ENCODE measurements around the gene TRPM3. TPM values are rescaled to one million over a fixed set of nuclear protein-coding genes. Genes with fewer than 3 reads are reported as not detected.

Gene TRPM3
- total RNA-seq, 1 donor from 2014 or later, result 0.25 TPM

GRCh38 chr9:70951749-70952727 is 169.4 kb downstream of the TRPM3 start:
- DNase-seq (ENCODE audit: extremely low spot score in 2 of 2), result no peak
- no peaks in the 10 kb centered on the region for H3K27me3 ChIP-seq
- no peak for TF ChIP-seq CTCF (IDR thresholded peaks at IDR 0.05)
- no peak for TF ChIP-seq POLR2A (IDR thresholded peaks at IDR 0.05)
- TF ChIP-seq POLR2AphosphoS5 (IDR thresholded peaks at IDR 0.05; ENCODE audit: insufficient read depth in 1 of 2, low read depth in 1 of 2), result no peak
- no peaks in the 10 kb centered on the region for H3K4me1 ChIP-seq
- H3K4me3 ChIP-seq, result no peak overlapping the region
- H3K9me3 ChIP-seq, result no peaks in the 10 kb centered on the region
- H3K36me3 ChIP-seq, result no peaks in the 10 kb centered on the region
- intact Hi-C loops (cut with DNase I), result no loop called here
- no peak overlapping the region for H3K27ac ChIP-seq

- H3K36me3 ChIP-seq, result no peaks in the 10 kb centered on the region
- no peak for TF ChIP-seq POLR2A (IDR thresholded peaks at IDR 0.05)
- no peak for TF ChIP-seq POLR2AphosphoS5 (IDR thresholded peaks at IDR 0.05; ENCODE audit: insufficient read depth in 1 of 2, low read depth in 1 of 2)
- no peak for TF ChIP-seq CTCF (IDR thresholded peaks at IDR 0.05)
- no peaks in the 10 kb centered on the region for H3K4me1 ChIP-seq
- no peak overlapping the region for H3K27ac ChIP-seq
- no peak overlapping the region for H3K4me3 ChIP-seq
- H3K27me3 ChIP-seq, result no peaks in the 10 kb centered on the region
- no peaks in the 10 kb centered on the region for H3K9me3 ChIP-seq
- intact Hi-C loops (cut with DNase I), result no loop called here
- no peak for DNase-seq (ENCODE audit: extremely low spot score in 2 of 2)
These were observed 171.2 kb downstream of the TRPM3 start for GRCh38 chr9:70950270-70950669.

- TF ChIP-seq POLR2A (IDR thresholded peaks at IDR 0.05) (no peak), POLR2AphosphoS5 (IDR thresholded peaks at IDR 0.05; ENCODE audit: insufficient read depth in 1 of 2, low read depth in 1 of 2) (no peak), CTCF (IDR thresholded peaks at IDR 0.05) (no peak)
- H3K36me3 ChIP-seq, result no peaks in the 10 kb centered on the region
- H3K4me3 ChIP-seq, result no peak overlapping the region
- no peaks in the 10 kb centered on the region for H3K9me3 ChIP-seq
- no peak for DNase-seq (ENCODE audit: extremely low spot score in 2 of 2)
- no peaks in the 10 kb centered on the region for H3K27me3 ChIP-seq
- no peaks in the 10 kb centered on the region for H3K4me1 ChIP-seq
- H3K27ac ChIP-seq, result no peak overlapping the region
- intact Hi-C loops (cut with DNase I), result no loop called here
These were observed 172.2 kb downstream of the TRPM3 start for GRCh38 chr9:70949239-70949638.

GRCh38 chr9:70948744-70949143 is 172.7 kb downstream of the TRPM3 start:
- no peak for TF ChIP-seq POLR2AphosphoS5 (IDR thresholded peaks at IDR 0.05; ENCODE audit: insufficient read depth in 1 of 2, low read depth in 1 of 2)
- no peak for TF ChIP-seq CTCF (IDR thresholded peaks at IDR 0.05)
- TF ChIP-seq POLR2A (IDR thresholded peaks at IDR 0.05), result no peak
- Histone ChIP-seq H3K9me3 (no peaks in the 10 kb centered on the region), H3K27ac (no peak overlapping the region), H3K4me1 (no peaks in the 10 kb centered on the region), H3K4me3 (no peak overlapping the region), H3K36me3 (no peaks in the 10 kb centered on the region), H3K27me3 (no peaks in the 10 kb centered on the region)
- intact Hi-C loops (cut with DNase I), result no loop called here
- DNase-seq (ENCODE audit: extremely low spot score in 2 of 2), result no peak

GRCh38 chr9:70947511-70947910 is 173.9 kb downstream of the TRPM3 start:
- TF ChIP-seq POLR2AphosphoS5 (IDR thresholded peaks at IDR 0.05; ENCODE audit: insufficient read depth in 1 of 2, low read depth in 1 of 2) (no peak), CTCF (IDR thresholded peaks at IDR 0.05) (no peak), POLR2A (IDR thresholded peaks at IDR 0.05) (no peak)
- H3K9me3 ChIP-seq, result no peaks in the 10 kb centered on the region
- no peak overlapping the region for H3K4me3 ChIP-seq
- no peaks in the 10 kb centered on the region for H3K36me3 ChIP-seq
- H3K27ac ChIP-seq, result no peak overlapping the region
- no peaks in the 10 kb centered on the region for H3K4me1 ChIP-seq
- intact Hi-C loops (cut with DNase I), result no loop called here
- no peak for DNase-seq (ENCODE audit: extremely low spot score in 2 of 2)
- no peaks in the 10 kb centered on the region for H3K27me3 ChIP-seq

Data from vagina (tissue), 2 donors.